ENCODE data around the gene SFMBT1. TPM values are rescaled to one million over a fixed set of nuclear protein-coding genes. Genes with fewer than 3 reads are reported as not detected.

The SFMBT1 gene
- total and polyA plus RNA-seq, 9 donors = 5.0 to 8.4 (median 6.7) TPM

DNA sequence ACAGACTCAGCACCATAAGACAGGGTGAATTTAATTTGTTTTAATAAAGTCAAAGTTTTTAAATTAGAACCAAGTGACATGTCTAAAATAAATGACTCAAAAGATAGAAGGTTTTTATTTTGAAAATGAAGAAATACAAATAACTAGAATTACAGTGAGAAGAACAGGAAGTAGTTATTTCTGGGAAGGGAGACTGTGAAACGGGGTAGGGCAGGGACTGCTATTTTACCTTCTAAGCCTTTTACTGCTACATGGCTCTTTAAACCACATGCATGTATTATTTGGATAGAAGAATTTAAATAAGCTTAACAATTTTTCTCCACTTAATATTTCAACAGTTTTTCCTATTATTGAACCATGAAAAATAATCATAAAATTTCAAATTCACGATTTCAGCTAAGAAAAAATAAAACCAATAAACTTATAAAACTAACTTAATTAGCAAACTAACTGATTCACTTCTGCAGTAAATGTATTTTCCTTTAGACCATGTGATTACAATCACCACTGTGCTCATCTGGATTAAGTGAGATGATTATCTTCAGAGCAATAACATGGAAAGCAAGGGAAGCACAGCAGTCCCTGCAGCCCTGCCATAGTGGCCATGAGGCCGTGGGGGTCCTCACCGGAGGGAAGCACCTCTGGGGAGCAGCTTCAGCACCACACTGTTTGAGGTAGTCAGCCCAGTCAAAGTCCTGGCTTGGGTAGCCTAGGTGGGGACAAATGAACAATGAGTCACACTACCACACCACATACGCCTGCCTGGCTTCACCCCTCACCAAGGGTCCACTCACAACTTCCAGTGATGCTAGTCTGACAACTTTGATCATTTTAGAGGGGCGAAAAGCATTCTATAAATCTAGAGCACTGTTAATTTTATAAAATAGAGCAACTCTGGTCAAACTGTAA is 120.2 kb downstream of the SFMBT1 start:
- no peak for DNase-seq
- no peaks in the 10 kb centered on the region for H3K9me3 ChIP-seq (replicated peaks; ENCODE audit: control insufficient read depth, low read depth, low read length)
- H3K27me3 ChIP-seq (ENCODE audit: control insufficient read depth, insufficient read depth, low read length) = no peaks in the 10 kb centered on the region
- H3K36me3 ChIP-seq (ENCODE audit: control insufficient read depth, insufficient read depth, low read length) = peaks cover 5% of the 10 kb centered on the region
- no peak overlapping the region for H3K27ac ChIP-seq (ENCODE audit: low read length)
- no peaks in the 10 kb centered on the region for H3K4me1 ChIP-seq (ENCODE audit: control insufficient read depth, insufficient read depth, low read length)
- 100% methylated on average over 1 of the region's 6 CpGs for WGBS (ENCODE audit: insufficient coverage)
- H3K4me3 ChIP-seq (ENCODE audit: low read length) = no peak overlapping the region

GRCh38 chr3:52923963-52924362 is 121.9 kb downstream of the SFMBT1 start:
- Histone ChIP-seq H3K27me3 (ENCODE audit: control insufficient read depth, insufficient read depth, low read length) (no peaks in the 10 kb centered on the region), H3K4me1 (ENCODE audit: control insufficient read depth, insufficient read depth, low read length) (no peaks in the 10 kb centered on the region), H3K9me3 (replicated peaks; ENCODE audit: control insufficient read depth, low read depth, low read length) (no peaks in the 10 kb centered on the region), H3K36me3 (ENCODE audit: control insufficient read depth, insufficient read depth, low read length) (peaks cover 16% of the 10 kb centered on the region), H3K4me3 (ENCODE audit: low read length) (no peak overlapping the region), H3K27ac (ENCODE audit: low read length) (no peak overlapping the region)
- peak; percentile 19 for DNase-seq
- no CpG with 5 or more reads among the region's 2 CpGs for WGBS (ENCODE audit: insufficient coverage)

DNA sequence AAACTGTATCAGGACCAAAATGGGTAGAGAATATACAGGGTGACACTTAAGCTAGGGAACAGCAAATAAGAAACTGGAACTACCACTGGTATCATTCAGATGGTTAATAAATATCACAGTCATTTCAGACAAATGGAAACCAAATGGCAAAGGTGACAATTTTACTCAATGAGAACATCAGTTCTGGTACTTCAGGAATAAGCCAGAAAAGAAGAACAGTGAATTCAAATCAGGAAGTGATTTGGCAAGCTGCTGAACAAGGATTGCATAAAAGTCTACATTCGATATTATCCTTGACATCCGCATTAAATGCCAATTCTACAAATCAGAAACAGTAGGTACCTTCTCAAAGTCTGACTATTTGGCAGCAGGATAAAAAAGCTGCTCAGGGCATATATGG is 125.0 kb downstream of the SFMBT1 start:
- Histone ChIP-seq H3K9me3 (replicated peaks; ENCODE audit: control insufficient read depth, low read depth, low read length) (no peaks in the 10 kb centered on the region), H3K27me3 (ENCODE audit: control insufficient read depth, insufficient read depth, low read length) (no peaks in the 10 kb centered on the region), H3K36me3 (ENCODE audit: control insufficient read depth, insufficient read depth, low read length) (peaks cover 14% of the 10 kb centered on the region), H3K4me1 (ENCODE audit: control insufficient read depth, insufficient read depth, low read length) (no peaks in the 10 kb centered on the region), H3K4me3 (ENCODE audit: low read length) (no peak overlapping the region), H3K27ac (ENCODE audit: low read length) (no peak overlapping the region)
- WGBS (ENCODE audit: insufficient coverage) = 71% methylated on average over 2 of the region's 2 CpGs
- no peak for DNase-seq

GRCh38 chr3:52917044-52917443 is 128.8 kb downstream of the SFMBT1 start:
- H3K36me3 ChIP-seq (ENCODE audit: control insufficient read depth, insufficient read depth, low read length) = peaks cover 16% of the 10 kb centered on the region
- no peaks in the 10 kb centered on the region for H3K9me3 ChIP-seq (replicated peaks; ENCODE audit: control insufficient read depth, low read depth, low read length)
- DNase-seq = no peak
- no peaks in the 10 kb centered on the region for H3K4me1 ChIP-seq (ENCODE audit: control insufficient read depth, insufficient read depth, low read length)
- no peaks in the 10 kb centered on the region for H3K27me3 ChIP-seq (ENCODE audit: control insufficient read depth, insufficient read depth, low read length)
- no CpG with 5 or more reads among the region's 3 CpGs for WGBS (ENCODE audit: insufficient coverage)
- H3K4me3 ChIP-seq (ENCODE audit: low read length) = no peak overlapping the region
- no peak overlapping the region for H3K27ac ChIP-seq (ENCODE audit: low read length)

DNA sequence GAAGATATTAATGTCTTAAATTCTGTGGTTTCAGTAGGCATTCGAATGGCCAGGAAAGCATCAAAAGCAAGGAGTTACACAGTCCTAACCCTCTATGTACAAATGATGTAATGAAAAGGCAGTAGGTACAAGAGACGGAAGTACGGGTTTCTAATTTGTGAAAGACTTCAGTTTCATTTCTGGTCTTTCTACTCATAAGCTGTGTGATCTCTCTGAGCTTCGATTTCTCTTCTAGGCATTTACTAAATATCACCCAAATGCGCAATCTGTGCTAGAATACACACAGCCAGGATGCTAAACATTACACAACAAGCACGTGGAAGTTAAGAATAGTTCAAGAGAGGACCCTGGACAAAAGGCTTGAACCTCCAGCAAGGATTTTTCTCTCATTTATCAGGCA is 130.6 kb downstream of the SFMBT1 start:
- H3K4me3 ChIP-seq (ENCODE audit: low read length) = no peak overlapping the region
- H3K36me3 ChIP-seq (ENCODE audit: control insufficient read depth, insufficient read depth, low read length) = peaks cover 14% of the 10 kb centered on the region
- no peaks in the 10 kb centered on the region for H3K9me3 ChIP-seq (replicated peaks; ENCODE audit: control insufficient read depth, low read depth, low read length)
- no peaks in the 10 kb centered on the region for H3K4me1 ChIP-seq (ENCODE audit: control insufficient read depth, insufficient read depth, low read length)
- H3K27ac ChIP-seq (ENCODE audit: low read length) = no peak overlapping the region
- no peak for DNase-seq
- no peaks in the 10 kb centered on the region for H3K27me3 ChIP-seq (ENCODE audit: control insufficient read depth, insufficient read depth, low read length)
- 100% methylated on average over 1 of the region's 6 CpGs for WGBS (ENCODE audit: insufficient coverage)

GRCh38 chr3:52912885-52913731 is 132.8 kb downstream of the SFMBT1 start:
- Histone ChIP-seq H3K4me3 (ENCODE audit: low read length) (no peak overlapping the region), H3K36me3 (ENCODE audit: control insufficient read depth, insufficient read depth, low read length) (peaks cover 9% of the 10 kb centered on the region), H3K4me1 (ENCODE audit: control insufficient read depth, insufficient read depth, low read length) (no peaks in the 10 kb centered on the region), H3K27ac (ENCODE audit: low read length) (no peak overlapping the region), H3K9me3 (replicated peaks; ENCODE audit: control insufficient read depth, low read depth, low read length) (no peaks in the 10 kb centered on the region), H3K27me3 (ENCODE audit: control insufficient read depth, insufficient read depth, low read length) (no peaks in the 10 kb centered on the region)
- no peak for DNase-seq
- 95% methylated on average over 4 of the region's 9 CpGs for WGBS (ENCODE audit: insufficient coverage)

DNA sequence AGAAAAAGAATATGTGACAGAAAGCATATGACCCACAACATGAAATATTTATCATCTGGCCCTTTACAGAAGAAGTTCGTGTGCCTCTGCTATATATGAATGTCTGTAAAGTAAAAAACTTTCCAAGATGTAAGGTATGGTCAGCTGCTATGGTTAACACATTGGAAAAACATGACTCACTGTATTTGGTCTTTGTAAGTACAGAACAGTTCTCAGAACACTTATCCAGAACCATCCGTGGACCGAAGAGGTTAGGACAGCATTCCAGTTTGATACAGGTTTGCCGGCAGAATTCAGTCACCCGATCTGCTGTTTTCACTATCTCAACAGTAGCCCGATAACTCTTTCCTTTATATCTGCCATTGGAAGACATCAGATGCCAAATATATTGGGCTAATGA is 135.1 kb downstream of the SFMBT1 start:
- 90% methylated on average over 2 of the region's 6 CpGs for WGBS (ENCODE audit: insufficient coverage)
- Histone ChIP-seq H3K36me3 (ENCODE audit: control insufficient read depth, insufficient read depth, low read length) (peaks cover 12% of the 10 kb centered on the region), H3K27ac (ENCODE audit: low read length) (no peak overlapping the region), H3K4me3 (ENCODE audit: low read length) (no peak overlapping the region), H3K9me3 (replicated peaks; ENCODE audit: control insufficient read depth, low read depth, low read length) (no peaks in the 10 kb centered on the region), H3K4me1 (ENCODE audit: control insufficient read depth, insufficient read depth, low read length) (no peaks in the 10 kb centered on the region), H3K27me3 (ENCODE audit: control insufficient read depth, insufficient read depth, low read length) (no peaks in the 10 kb centered on the region)
- DNase-seq = no peak

DNA sequence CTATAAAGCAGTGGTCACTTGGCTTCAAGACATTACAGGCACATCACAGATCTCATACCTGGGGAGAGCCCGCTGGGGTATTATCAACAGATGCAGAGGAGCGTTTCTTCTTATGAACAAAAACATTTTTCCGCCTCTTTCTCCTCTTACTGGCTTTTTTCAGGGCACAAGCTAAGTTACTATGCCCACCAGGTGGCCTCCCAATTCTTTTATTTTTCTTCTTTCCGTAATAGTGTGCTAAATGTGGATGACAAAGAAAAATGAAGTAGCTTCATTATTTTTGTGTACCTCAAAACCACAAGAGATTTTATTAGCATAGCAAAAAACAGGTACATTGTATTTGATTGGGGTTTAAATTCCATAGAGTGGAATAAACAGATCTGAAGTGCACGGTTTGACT is 138.4 kb downstream of the SFMBT1 start:
- DNase-seq = no peak
- H3K36me3 ChIP-seq (ENCODE audit: control insufficient read depth, insufficient read depth, low read length) = peaks cover 11% of the 10 kb centered on the region
- no peak overlapping the region for H3K27ac ChIP-seq (ENCODE audit: low read length)
- no peaks in the 10 kb centered on the region for H3K9me3 ChIP-seq (replicated peaks; ENCODE audit: control insufficient read depth, low read depth, low read length)
- no peak overlapping the region for H3K4me3 ChIP-seq (ENCODE audit: low read length)
- no peaks in the 10 kb centered on the region for H3K27me3 ChIP-seq (ENCODE audit: control insufficient read depth, insufficient read depth, low read length)
- WGBS (ENCODE audit: insufficient coverage) = 100% methylated on average over 1 of the region's 5 CpGs
- H3K4me1 ChIP-seq (ENCODE audit: control insufficient read depth, insufficient read depth, low read length) = no peaks in the 10 kb centered on the region

GRCh38 chr3:52904552-52904951 is 141.3 kb downstream of the SFMBT1 start:
- H3K27me3 ChIP-seq (ENCODE audit: control insufficient read depth, insufficient read depth, low read length) = no peaks in the 10 kb centered on the region
- H3K9me3 ChIP-seq (replicated peaks; ENCODE audit: control insufficient read depth, low read depth, low read length) = no peaks in the 10 kb centered on the region
- WGBS (ENCODE audit: insufficient coverage) = no CpG with 5 or more reads among the region's 1 CpG
- no peaks in the 10 kb centered on the region for H3K4me1 ChIP-seq (ENCODE audit: control insufficient read depth, insufficient read depth, low read length)
- DNase-seq = no peak
- no peak overlapping the region for H3K4me3 ChIP-seq (ENCODE audit: low read length)
- peaks cover 6% of the 10 kb centered on the region for H3K36me3 ChIP-seq (ENCODE audit: control insufficient read depth, insufficient read depth, low read length)
- no peak overlapping the region for H3K27ac ChIP-seq (ENCODE audit: low read length)

- DNase-seq = no peak
- no peak overlapping the region for H3K4me3 ChIP-seq (ENCODE audit: low read length)
- H3K9me3 ChIP-seq (replicated peaks; ENCODE audit: control insufficient read depth, low read depth, low read length) = no peaks in the 10 kb centered on the region
- H3K4me1 ChIP-seq (ENCODE audit: control insufficient read depth, insufficient read depth, low read length) = no peaks in the 10 kb centered on the region
- 100% methylated on average over 1 of the region's 3 CpGs for WGBS (ENCODE audit: insufficient coverage)
- H3K27ac ChIP-seq (ENCODE audit: low read length) = no peak overlapping the region
- H3K27me3 ChIP-seq (ENCODE audit: control insufficient read depth, insufficient read depth, low read length) = no peaks in the 10 kb centered on the region
- H3K36me3 ChIP-seq (ENCODE audit: control insufficient read depth, insufficient read depth, low read length) = peaks cover 6% of the 10 kb centered on the region
Measured at GRCh38 chr3:52904000-52904399, 141.9 kb downstream of the SFMBT1 start.

Measured in muscle of leg (tissue), 11 donors.